GM12878 (cell line): ENCODE results near the gene PNMA8C. TPM values are rescaled to one million over a fixed set of nuclear protein-coding genes. Genes with fewer than 3 reads are reported as not detected.

ENCODE experiments used
- ATAC-seq: fragments of 200-7000 bp; cut with Tn5 transposase; 3 replicates; pipeline ENCODE4 v1.9.1; 2020; ENCODE audit warnings: mild to moderate bottlenecking, moderate library complexity
- BruUV-seq: library from RNA; stranded (reverse); fragments of 400-500 nt; replicated peaks from 2 replicates; lab custom pipeline; 2021; lab: Mats Ljungman, UMichigan
- CTCF ChIA-PET: fragments of 300-600 bp; sonication (Branson Sonifier 250); formaldehyde crosslinking; extraction: SDS; loops from one replicate; lab custom pipeline; 2021; ENCODE audit warnings: inconsistent platforms; lab: Yijun Ruan, JAX
- POLR2A ChIA-PET: fragments of 350-600 bp; formaldehyde crosslinking; extraction: SDS; loops from one replicate; lab custom pipeline; 2021; ENCODE audit warnings: inconsistent platforms; lab: Charles Lee
- RAD21 ChIA-PET: fragments of 300-600 bp; sonication (Branson Sonifier 250); formaldehyde crosslinking; loops from one replicate; lab custom pipeline; 2023; ENCODE audit warnings: antibody characterized with exemption; ENCODE audit not compliant: unreplicated experiment; lab: Charles Lee
- SMC1A ChIA-PET: fragments of 300-600 bp; sonication (Branson Sonifier 250); formaldehyde crosslinking; loops from one replicate; lab custom pipeline; 2023; ENCODE audit not compliant: unreplicated experiment, uncharacterized antibody; lab: Charles Lee
- DNase-seq: peaks from one replicate; pipeline ENCODE4 v3.0.0-alpha.2; 2011; ENCODE audit warnings: low read depth, low spot score
- FAIRE-seq: peaks from 3 replicates; lab custom pipeline; 2011; peaks lifted over from hg19 to GRCh38; lab: Jason Lieb, UNC
- H2AFZ ChIP-seq: 2 replicates; pipeline ENCODE4 v1.6.0; 2011; ENCODE audit warnings: low read depth, low read length, control low read depth; ENCODE audit not compliant: control insufficient read depth
- H3K27ac ChIP-seq: 2 replicates; pipeline ENCODE4 v1.5.1; 2011; ENCODE audit warnings: control low read depth; ENCODE audit not compliant: control insufficient read depth, insufficient read depth
- H3K27me3 ChIP-seq, 2 experiments: replicated peaks in 1 of 2; 2 replicates each; pipeline versions ENCODE4 v1.6.0 to v1.6.1; 2011; ENCODE audit warnings: low read length in 1 of 2; ENCODE audit not compliant: control insufficient read depth in 2 of 2, insufficient read depth in 2 of 2
- H3K36me3 ChIP-seq, 2 experiments: 2 replicates each; pipeline ENCODE4 v1.5.1; 2011; ENCODE audit warnings: low read length in 1 of 2; ENCODE audit not compliant: control insufficient read depth in 2 of 2, insufficient read depth in 2 of 2
- H3K4me1 ChIP-seq: 2 replicates; pipeline ENCODE4 v1.6.1; 2011; ENCODE audit warnings: mild to moderate bottlenecking, low read length, moderate library complexity, mixed read lengths; ENCODE audit not compliant: control insufficient read depth, insufficient read depth
- H3K4me2 ChIP-seq: 2 replicates; pipeline ENCODE4 v1.6.0; 2011; ENCODE audit warnings: control low read depth; ENCODE audit not compliant: control insufficient read depth, insufficient read depth
- H3K4me3 ChIP-seq: fragments of 200-600 bp; sonication (generic); 2 replicates; pipeline ENCODE4 v1.5.1; 2016
- H3K79me2 ChIP-seq: 2 replicates; pipeline ENCODE4 v1.6.0; 2011; ENCODE audit warnings: low read length; ENCODE audit not compliant: control insufficient read depth, insufficient read depth
- H3K9ac ChIP-seq: 2 replicates; pipeline ENCODE4 v1.8.0; 2011; ENCODE audit warnings: low read length, control low read depth, mixed read lengths; ENCODE audit not compliant: control insufficient read depth, insufficient read depth
- H3K9me3 ChIP-seq: replicated peaks from 3 replicates; pipeline ENCODE4 v1.5.1; 2011; ENCODE audit warnings: mild to moderate bottlenecking, low read length; ENCODE audit not compliant: control insufficient read depth, insufficient read depth
- H4K20me1 ChIP-seq: 2 replicates; pipeline ENCODE4 v1.6.0; 2011; ENCODE audit not compliant: control insufficient read depth, insufficient read depth
- CBFB ChIP-seq: IDR thresholded peaks from 2 replicates; pipeline ENCODE4 v1.6.1; 2016; ENCODE audit warnings: antibody characterized with exemption, low read depth
- CBX5 ChIP-seq: sonication (generic); IDR thresholded peaks from 2 replicates; pipeline ENCODE4 v1.6.1; 2016; ENCODE audit warnings: low read depth, moderate library complexity, mild to moderate bottlenecking, inconsistent platforms
- CHD2 ChIP-seq: IDR thresholded peaks from 2 replicates; pipeline ENCODE4 v1.6.1; 2011; ENCODE audit warnings: low read depth, low read length, improper control_type of control experiment, borderline replicate concordance
- E4F1 ChIP-seq: fragments of 450-650 bp; IDR thresholded peaks from 2 replicates; pipeline ENCODE4 v1.6.1; 2018; ENCODE audit warnings: borderline replicate concordance, mild to moderate bottlenecking; ENCODE audit not compliant: partially characterized antibody
- EZH2 ChIP-seq: IDR thresholded peaks from 2 replicates; pipeline ENCODE4 v1.6.1; 2012; ENCODE audit warnings: low read depth, mild to moderate bottlenecking, control low read depth, inconsistent platforms, low read length, borderline replicate concordance; ENCODE audit not compliant: control insufficient read depth
- GATAD2B ChIP-seq: fragments of 450-650 bp; conservative IDR thresholded peaks from 2 replicates; pipeline ENCODE4 v1.6.1; 2017; ENCODE audit warnings: low read depth, mild to moderate bottlenecking, moderate library complexity
- HSF1 ChIP-seq: fragments of 150-350 bp; IDR thresholded peaks from 2 replicates; pipeline ENCODE4 v1.6.1; 2014; ENCODE audit warnings: mild to moderate bottlenecking, low read depth, low read length
- PKNOX1 ChIP-seq: fragments of 450-650 bp; IDR thresholded peaks from 2 replicates; pipeline ENCODE4 v1.6.1; 2016; ENCODE audit warnings: mild to moderate bottlenecking
- RCOR1 ChIP-seq: conservative IDR thresholded peaks from 2 replicates; pipeline ENCODE4 v1.6.1; 2012; ENCODE audit warnings: low read depth, low read length, improper control_type of control experiment
- RFX5 ChIP-seq: IDR thresholded peaks from 2 replicates; pipeline ENCODE4 v1.6.1; 2011; ENCODE audit warnings: low read depth, low read length, improper control_type of control experiment
- TARDBP ChIP-seq: IDR thresholded peaks from 2 replicates; pipeline ENCODE4 v1.6.1; 2016; ENCODE audit warnings: borderline replicate concordance
- ZBTB4 ChIP-seq: fragments of 450-650 bp; formaldehyde crosslinking; IDR thresholded peaks from 2 replicates; pipeline ENCODE4 v1.4.0; 2022; ENCODE audit warnings: mild to moderate bottlenecking, moderate library complexity
- ZSCAN29 ChIP-seq: fragments of 450-650 bp; IDR thresholded peaks from 2 replicates; pipeline ENCODE4 v1.6.1; 2017; ENCODE audit warnings: mild to moderate bottlenecking, moderate library complexity
- WGBS: methylation state at CpG from one replicate; pipeline ENCODE4 v1.1.6; 2016; ENCODE audit warnings: low lambda C conversion rate; ENCODE audit not compliant: insufficient replicate concordance, insufficient coverage; ENCODE audit errors: missing lambda C conversion rate; 5-methylcytosine and 5-hydroxymethylcytosine counted together
- in situ Hi-C: fragments of 300-500 bp; cut with MboI; formaldehyde crosslinking; loops from 9 replicates; pipeline ENCODE4 v1.14.3; 2018; ENCODE audit warnings: mixed read lengths
- intact Hi-C: fragments of 100-400 bp; cut with micrococcal nuclease; formaldehyde crosslinking; loops from one replicate; pipeline ENCODE4 v1.14.2; 2022; ENCODE audit not compliant: unreplicated experiment
- polyA plus RNA-seq, 11 experiments: library from polyadenylated mRNA; depleted of rRNA in 4 of 11; unstranded in 6 of 11; stranded (reverse) in 5 of 11; fragments of >200 nt; fragmentation: Nextera tagmentation in 4 of 11; fragmentation: Illumina TruSeq in 1 of 11; extraction: Ambion mirVana in 4 of 11; extraction: Trizol in 1 of 11; gene quantifications; 1 replicate in 1 of 11; 2 replicates in 10 of 11; pipeline versions ENCODE4 v1.2.1 to v1.2.3, GENCODE V29; 2011 to 2016; ENCODE audit warnings: inconsistent platforms in 2 of 11, missing spikeins in 2 of 11, low read depth in 1 of 11
- total RNA-seq, 4 experiments: library from RNA; depleted of rRNA in 3 of 4; stranded (reverse); fragments of >200 nt in 3 of 4; fragmentation: Illumina TruSeq in 1 of 4; extraction: Trizol in 1 of 4; gene quantifications; 2 replicates each; pipeline versions ENCODE4 v1.2.1 to v1.2.3, GENCODE V29; 2013 to 2021

PNMA8C gene
- total and polyA plus RNA-seq, 10 of the 15 experiments (the other 5 are each of a cell fraction or from before 2014, with no cell fraction given) = not detected

- H3K9me3 ChIP-seq = no peaks in the 10 kb centered on the region
- in situ Hi-C loops (no loop called here), intact Hi-C loops (no loop called here)
- H3K4me1 ChIP-seq = no peaks in the 10 kb centered on the region
- H3K79me2 ChIP-seq = no peaks in the 10 kb centered on the region
- ChIA-PET RAD21 (no interaction called here), POLR2A (no interaction called here), SMC1A (interaction anchor here (1.0 kb wide), 1 partner anchor 8 kb away, joined by 3 read pairs; no protein-coding TSS in a partner anchor), CTCF (no interaction called here)
- H3K4me2 ChIP-seq = no peak overlapping the region
- no peaks in the 10 kb centered on the region for H3K27me3 ChIP-seq
- no peak overlapping the region for H3K9ac ChIP-seq
- no peak for TF ChIP-seq RFX5
- no peak for TF ChIP-seq ZBTB4
- TF ChIP-seq HSF1 = no peak
- no peak for TF ChIP-seq CHD2
- no peak for TF ChIP-seq CBFB
- TF ChIP-seq TARDBP = no peak
- TF ChIP-seq RCOR1 = no peak
- no peak for TF ChIP-seq EZH2
- no peak for TF ChIP-seq GATAD2B
- no peak for TF ChIP-seq ZSCAN29
- no peak for TF ChIP-seq CBX5
- TF ChIP-seq PKNOX1 = no peak
- no peak for TF ChIP-seq E4F1
- DNase-seq (no peak), ATAC-seq (no peak), FAIRE-seq (no peak)
- H3K4me3 ChIP-seq = no peak overlapping the region
- no peaks in the 10 kb centered on the region for H4K20me1 ChIP-seq
- peaks cover 32 to 39% of the 10 kb centered on the region in 2 experiments for H3K36me3 ChIP-seq
- WGBS = 100% methylated on average over 18 of the region's 23 CpGs
- H3K27ac ChIP-seq = no peak overlapping the region
- BruUV-seq = no TSS peak
- no peak overlapping the region for H2AFZ ChIP-seq
Observed at GRCh38 chr19:46383171-46383815, 45.4 kb downstream of the PNMA8C start.
